ELR (cell line): Measurements from ENCODE around the gene SMIM24.

Experiments
- DNase-seq: peaks from one replicate; pipeline ENCODE4 v3.0.0-alpha.2; 2015; ENCODE audit warnings: low read depth

Gene SMIM24

DNA sequence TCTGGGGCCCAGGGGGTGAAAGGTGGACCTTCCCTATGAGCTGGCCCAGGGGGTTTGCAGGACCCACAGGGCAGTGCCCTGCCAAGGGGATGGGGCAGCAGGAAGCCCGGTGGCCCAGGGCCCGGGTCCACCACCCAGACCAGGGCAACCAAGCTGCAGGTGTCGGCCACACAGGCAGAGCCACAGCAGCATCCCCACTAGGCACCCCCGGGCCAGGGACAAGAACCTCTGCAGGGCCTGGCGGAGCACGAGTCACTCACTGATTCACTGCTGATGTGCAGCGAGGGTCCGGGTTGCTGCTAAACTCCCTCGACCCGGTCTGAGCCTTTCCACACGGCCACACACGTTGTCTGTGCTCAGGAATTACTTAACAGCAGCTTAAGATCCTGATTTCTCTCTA, 34.6 kb upstream of the SMIM24 start:
- peak; percentile 41 for DNase-seq

DNA sequence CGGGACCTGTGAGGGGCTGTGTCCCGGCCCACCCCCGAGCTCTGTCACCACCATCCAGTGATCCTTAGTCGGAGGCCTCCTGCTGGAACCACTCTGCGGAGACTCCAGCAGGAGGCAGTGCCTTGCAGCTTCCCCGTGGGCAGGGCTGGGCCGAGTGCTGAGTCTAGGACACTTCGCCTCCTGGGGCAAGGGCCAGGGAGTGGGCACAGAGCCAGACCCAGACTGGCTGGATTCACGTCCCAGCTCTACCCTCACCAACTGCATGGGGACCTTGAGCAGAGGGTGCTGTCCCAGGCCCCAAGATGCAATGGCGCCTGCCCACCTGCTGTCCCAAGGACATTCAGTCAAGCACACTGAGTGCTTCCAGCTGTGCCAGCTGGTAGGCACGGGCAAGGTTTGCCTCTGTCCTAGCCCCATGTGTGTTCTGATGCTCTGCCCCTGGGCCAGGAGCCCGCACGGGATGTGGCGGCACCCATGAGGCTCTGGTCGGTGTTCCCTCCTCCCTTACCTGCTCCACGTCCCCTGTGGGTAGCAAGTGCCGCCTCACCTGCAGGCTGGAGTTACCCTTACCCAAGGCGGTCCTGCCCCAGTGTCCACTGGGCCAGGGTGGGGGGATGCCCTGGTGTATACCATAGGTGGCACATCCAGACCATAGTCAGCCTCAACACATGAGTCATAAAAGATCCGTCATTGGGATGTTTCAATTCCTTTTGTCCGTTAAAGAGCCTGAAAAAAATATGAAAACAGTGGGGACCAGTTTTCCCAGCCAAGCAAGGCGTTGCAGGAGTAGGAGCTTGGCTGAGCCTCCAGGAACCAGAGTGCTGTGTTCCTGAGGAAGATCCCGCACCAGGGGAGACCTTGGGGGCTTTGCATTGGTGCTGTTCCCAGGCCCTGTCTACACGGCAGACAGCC, 33.2 kb upstream of the SMIM24 start:
- DNase-seq, result peak; percentile 56

DNA sequence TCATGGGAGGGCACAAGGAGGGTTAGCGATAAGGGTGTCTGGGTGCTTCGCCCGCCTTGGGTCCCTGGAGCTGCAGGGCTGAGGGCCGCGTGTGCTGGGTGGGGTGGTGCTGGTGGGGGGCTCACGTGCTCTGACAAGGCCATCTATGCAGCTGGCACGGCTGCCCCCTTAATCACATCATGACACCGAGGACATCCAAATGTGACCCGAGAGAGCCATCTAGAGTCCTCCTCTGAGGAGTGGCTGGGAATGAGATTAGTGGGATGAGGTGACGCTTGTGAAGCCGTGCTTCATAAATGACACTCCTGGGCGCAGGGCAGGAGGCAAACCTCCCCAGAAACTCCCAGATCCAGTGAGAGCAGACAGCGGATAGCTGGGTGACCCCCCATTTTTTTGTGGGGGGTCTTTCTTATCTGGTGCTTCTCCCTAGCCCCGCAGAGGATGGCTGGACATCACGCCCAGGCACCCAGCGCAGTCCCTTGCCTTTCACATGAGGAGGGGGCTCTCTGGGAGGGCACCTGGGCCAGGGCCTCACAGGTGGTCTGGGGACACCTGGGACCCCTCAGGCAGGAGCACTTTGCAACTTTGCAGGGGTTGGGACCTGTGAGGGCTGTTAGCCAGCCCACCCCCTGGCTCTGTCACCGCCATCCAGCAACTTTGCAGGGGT, 32.4 kb upstream of the SMIM24 start:
- no peak for DNase-seq

DNA sequence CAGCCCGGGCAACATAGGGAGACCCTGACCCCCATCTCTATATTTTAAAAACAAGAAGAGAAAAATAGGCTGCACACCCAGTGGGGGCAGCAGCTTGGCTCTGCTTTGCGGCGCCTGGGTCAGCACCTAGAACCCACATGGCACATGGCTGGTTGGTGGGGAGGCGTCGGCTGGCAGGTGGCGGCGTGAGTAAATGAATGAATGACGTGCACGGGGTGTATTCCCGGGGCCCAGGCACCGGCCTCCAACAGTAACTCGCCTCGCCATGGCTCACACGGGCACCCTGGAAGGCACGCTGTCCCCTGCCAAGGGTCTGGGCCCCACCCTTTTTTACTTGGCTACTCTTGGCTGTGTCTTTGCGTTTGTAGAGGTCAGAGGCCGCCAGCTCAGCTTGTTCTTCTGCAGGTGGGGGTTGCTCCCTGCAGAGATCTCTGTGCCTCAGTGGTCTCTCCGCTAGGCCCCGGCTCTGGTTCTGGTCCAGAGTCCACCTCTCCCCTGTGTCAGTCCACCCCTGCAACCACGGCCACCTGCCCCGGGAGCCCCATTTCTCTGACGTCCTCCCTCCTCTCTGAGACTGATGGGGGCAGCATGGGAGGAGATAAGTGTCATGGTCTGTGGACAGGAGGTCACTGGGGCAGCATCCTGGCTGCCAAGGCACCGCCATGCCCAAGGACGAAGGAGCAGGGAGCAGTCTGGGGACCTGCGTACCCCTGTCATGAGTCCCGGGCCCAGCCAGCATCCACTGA, 31.4 kb upstream of the SMIM24 start:
- no peak for DNase-seq

DNA sequence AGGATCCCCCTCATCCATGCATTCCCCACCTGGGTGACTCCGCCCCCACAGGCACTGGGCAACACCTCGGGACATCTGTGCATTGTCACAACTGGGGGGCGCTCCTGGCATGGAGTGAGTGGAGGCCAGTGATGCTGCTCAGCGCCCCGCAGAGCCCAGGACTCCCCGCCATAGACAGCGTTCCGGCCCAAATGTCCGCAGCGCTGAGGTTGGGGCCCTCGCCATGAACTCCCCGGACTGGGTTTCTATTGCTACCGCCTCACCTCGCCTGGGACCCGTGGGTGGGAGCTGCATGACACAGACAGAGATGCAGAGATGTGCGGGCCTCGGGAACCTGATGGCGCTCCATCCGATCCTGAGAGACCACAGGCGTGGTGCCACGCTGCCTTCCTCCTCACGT, 30.4 kb upstream of the SMIM24 start:
- no peak for DNase-seq

DNA sequence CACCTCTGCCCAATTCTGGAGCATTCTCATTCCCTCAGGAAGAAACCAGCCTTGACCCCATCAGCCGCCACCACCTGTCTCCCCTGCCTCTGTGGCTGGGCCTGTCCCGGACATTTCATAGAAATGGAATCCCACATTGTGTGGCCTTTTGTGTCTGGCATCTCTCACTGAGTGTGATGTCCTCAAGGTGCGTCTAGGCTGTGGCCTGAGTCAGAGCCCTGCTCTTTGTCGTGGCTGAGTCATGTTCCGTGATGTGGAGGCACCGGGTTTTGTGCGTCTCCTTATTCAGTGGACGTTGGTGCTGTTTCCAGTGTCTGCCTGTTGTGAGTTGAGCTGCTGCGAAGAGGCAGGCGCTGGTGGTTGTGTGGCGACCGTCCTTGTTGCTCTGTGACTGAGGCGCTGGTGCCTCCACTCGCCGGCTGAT, 29.3 kb upstream of the SMIM24 start:
- DNase-seq, result peak; percentile 89

DNA sequence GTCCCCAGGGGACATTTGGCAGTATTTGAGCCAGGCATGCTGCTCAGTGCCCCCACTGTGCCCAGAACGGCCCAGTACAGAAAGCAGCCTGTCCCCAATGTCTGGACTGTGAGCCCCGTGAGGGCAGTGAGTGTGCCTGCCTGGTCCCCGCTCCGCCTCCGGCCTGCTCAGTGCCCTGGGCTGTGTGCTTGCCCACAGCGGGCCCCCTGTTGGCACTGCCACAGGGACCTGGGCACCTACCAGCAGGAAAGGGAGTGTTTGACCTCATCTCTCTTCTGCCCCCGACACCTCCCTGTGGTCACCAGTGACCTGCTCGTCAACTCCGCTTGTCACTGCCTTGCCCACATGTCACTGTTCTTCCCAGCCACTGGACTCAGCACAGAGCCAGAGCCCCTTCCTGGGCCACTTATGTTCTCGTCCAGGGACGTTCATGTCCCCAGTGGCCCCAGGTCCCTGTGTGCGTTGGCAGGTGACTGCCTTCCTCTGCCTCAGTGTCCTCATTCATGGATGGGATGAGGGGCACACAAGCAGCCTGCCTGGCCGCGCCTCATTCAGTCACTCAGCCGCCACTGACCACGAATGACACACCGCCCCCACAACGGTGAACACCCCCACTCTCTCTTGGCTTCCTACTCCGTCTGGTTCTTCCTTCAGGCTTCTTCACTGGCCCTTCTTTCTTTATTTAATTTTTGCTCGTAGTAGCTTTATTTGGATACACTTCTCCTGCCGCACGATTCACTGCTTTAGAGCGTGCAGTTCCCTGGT, 28.6 kb upstream of the SMIM24 start:
- peak; percentile 55 for DNase-seq

DNA sequence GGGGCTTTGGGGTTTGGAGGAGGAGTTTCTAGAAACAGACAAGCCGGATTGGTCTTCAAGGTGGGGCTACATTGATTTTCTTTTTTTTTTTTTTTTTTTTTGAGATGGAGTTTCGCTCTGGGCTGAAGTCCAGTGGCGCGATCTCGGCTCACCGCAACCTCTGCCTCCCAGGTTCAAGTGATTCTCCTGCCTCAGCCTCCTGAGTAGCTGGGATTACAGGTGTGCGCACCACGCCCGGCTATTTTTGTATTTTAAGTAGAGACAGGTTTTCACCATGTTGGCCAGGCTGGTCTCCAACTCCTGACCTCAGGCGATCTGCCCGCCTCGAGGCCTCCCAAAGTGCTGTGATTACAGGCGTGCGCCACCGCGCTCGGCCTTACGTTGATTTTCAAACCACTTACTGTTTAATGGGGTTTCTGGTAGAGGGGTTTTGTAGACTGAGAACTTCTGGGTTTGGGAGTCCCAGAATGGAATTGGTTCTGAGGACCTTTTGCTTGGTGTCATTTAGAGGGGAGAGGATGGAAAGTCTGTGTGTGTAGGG, 27.9 kb upstream of the SMIM24 start:
- peak; percentile 19 for DNase-seq

DNA sequence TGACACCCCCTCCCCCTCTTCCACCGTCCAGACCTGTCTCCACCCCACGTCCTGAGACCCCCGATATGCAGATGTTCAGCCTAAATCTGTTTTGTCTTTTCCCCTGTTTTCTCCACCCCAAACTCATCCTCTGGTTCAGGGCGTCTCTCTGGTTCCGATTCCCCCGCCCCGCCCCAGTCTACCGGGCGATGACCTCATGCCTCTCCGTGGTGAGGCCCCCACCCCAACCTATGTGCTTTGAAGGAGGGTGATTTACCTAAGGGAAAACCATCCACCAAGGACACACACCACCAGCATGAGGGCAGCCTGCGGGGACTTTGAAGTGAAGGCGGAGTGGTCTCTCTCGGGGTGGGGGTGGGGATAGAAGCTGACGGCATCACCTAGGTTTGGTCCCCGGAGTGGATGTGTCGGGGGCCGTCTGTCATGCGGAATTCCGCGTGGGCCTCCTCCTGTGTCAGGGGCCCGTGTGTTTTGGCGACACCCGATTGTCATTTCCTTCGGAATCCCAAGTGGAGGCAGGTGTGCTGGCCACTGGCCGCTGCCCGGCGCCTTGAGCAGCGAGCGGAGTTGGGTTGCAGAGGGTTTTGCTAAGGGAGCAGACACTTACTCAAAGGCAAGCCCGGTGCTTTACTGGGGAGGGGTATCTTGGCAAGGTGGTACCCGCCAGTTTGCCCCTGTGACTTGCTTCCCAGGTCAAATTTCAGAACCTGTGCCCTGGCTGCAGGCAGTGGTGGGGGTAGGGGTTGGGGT, 27.2 kb upstream of the SMIM24 start:
- peak; percentile 42 for DNase-seq

DNA sequence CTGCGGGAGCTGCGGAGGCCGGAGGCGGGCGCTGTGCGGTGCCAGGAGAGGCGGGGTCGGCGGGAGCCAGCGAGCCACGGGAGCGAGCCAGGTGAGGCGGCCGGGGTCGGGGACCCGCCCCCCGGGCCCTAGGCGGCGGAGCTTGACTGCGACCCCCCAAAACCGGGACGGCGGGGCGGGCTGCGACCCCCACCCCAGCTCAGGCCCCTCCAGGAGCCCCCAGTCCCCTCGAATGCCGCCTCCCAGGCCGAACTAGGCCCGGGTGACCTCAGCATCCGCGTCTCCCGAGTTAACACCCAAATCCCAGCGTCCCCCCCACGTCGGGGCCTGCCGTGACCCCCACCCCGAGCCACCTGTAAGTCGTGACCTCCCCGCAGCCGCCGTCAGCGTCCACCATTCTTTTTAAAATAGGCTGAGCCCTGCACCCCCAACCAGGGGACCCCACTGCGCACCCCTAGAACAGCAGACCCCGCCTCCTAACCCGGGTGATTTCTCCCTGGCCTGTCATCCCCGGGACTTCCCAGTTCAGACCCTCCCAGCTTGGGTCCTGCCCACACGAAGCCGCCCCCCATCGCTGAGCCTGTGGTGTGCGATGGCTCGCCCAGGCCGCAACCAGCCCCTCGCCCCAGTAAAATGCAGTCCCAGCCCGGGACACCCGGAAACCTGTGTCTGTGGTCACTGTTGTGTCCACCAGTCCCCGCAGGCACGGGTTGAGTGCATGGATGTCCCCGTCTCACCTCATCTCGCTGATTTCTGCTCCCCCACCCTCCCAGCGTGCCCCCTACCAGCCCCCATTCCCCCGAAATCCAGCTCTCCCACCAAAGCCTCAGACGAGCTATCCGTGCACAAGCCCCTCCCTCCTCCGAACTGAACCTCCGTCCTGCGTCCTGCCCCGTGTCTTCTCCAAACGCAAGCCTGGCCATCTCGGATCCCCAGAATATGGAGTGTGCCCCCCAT, 26.3 kb upstream of the SMIM24 start:
- peak; percentile 52 for DNase-seq

DNA sequence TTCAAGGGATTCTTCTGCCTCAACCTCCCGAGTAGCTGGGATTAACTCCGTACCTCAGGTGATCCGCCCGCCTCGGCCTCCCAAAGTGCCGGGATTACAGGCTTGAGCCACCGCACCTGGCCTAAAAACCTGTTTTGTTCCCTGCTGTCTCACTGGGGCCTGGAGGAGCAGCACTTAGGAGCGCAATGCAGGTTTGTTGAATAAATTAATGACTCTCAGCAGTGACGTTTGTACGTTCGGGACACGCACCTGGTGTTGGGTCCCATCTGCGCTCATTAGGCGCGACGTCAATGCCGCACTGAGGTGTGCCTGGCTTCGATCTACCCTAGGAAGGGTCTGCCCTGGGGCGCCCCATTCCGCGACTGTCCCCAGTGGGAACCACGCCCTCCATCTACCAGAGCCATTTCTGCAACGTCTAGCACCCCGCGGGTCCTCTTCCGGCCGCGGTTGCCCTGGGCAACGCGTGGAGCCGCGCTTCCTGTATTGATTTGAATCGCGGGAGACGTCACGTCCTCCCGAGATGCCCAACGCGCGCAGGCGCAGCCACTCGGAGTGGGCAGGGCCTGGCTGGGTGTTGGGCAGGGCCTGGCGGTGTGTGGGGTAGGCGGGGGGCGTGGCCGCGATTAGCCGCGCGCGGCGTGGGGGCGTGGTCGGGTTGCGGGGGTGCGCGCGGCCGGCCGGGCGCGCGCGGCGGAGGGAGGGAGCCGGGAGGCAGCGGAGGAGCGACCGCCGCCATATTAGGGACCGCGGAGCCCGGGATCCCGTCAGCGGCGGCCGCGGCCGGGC, 25.5 kb upstream of the SMIM24 start, which contains the start of gene FZR1:
Gene FZR1 (plus strand): TSS at position 714 of the 786 bp plus-strand sequence. CDS start 16,679 bp downstream, outside the sequence.
- peak; percentile 99 for DNase-seq

DNA sequence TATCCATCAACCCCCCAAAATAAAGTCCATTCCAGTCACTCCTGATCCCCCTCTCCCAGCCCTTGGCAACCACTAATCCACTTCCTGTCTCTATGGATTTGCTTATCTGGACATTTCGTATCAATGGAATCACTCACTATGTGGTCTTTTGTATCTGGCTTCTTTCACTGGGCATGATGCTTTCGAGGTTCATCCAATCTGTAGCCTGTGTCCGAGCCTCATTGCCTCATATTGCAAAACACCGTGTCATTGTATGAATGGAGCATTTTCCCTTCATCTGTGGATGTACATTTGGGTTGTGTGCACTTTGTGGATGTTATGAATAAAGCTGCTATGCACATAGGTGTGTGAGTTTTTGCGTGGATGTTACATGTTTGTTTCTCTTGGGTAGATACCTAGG, 24.4 kb upstream of the SMIM24 start:
- DNase-seq, result peak; percentile 22

DNA sequence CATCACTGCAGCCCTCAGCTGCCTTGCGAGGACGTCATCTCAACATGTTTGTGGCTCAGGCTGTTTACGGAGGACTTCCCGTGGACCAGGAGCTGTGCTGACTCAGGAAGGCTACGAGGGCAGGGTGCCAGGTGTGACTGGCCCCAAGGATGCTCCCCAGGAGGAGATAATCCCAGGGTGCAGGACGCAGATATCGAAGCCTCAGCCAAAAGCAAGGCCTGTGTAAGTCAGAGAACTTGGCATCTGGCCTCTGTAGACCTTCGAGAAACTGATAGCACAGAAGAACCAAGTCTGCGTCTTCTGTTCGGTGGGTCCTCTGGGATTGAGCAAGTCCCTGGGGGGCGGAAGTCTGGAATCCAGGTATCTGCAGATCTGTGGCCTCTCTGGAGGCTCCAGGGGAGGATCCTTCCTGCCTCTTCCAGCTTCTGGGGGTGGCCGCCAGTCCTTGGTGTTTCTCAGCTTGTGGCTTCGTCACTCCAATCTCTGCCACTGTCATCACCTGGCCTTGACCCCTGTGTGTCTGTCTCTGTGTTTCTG, 22.8 kb upstream of the SMIM24 start:
- peak; percentile 68 for DNase-seq

DNA sequence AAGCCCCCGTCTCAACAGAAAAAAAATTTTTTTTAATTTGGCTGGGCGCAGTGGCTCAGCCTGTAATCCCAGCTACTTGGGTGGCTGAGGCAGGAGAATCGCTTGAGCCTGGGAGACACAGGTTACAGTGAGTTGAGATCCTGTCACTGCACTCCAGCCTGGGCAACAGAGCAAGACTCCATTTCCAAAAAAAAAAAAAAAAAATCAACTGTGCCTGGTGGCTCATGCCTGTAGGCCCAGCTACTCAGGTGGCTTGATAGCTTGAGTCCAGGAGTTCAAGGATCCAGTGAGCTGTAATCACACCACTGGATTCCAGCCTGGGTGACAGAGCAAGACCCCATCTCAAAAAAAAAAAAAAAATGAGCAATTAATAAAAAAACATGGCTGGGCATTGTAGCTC, 21.5 kb upstream of the SMIM24 start:
- DNase-seq, result no peak

DNA sequence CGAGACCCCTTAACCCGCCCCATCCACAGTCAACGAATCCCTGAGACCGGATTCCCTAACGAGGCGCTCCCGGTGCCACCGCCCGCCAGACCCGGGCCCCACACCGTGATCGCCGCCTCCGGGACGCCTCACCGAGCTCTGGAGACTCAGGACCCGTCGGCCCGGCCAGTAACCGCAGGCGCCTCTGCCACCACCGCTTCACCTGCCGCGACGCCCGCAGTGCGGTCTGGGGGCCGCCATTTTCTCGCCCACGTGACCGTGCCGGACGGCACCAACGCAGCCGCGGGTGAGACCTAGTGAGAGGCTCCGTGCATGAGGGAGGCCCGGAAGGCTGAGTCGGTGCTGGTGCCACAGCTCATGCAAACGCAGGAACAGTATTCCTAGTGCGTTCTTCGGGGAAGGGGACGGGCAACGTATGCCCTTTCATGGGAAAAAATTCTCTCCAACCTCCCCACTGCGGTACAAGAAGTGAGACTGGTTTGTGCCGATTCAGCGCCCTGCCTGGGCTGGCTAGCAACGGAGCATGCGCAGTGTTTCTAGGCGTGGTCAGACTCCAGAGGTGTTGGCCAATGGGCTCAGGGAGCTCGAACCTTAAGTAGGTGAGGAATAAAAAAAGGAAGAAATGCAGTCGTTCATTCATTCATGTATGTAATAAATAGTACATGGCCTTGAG, 20.2 kb upstream of the SMIM24 start, which contains the start of gene DOHH:
Gene DOHH (minus strand): TSS at position 246 of the 673 bp plus-strand sequence. CDS start 3,860 bp downstream, outside the sequence.
- DNase-seq, result peak; percentile 97

DNA sequence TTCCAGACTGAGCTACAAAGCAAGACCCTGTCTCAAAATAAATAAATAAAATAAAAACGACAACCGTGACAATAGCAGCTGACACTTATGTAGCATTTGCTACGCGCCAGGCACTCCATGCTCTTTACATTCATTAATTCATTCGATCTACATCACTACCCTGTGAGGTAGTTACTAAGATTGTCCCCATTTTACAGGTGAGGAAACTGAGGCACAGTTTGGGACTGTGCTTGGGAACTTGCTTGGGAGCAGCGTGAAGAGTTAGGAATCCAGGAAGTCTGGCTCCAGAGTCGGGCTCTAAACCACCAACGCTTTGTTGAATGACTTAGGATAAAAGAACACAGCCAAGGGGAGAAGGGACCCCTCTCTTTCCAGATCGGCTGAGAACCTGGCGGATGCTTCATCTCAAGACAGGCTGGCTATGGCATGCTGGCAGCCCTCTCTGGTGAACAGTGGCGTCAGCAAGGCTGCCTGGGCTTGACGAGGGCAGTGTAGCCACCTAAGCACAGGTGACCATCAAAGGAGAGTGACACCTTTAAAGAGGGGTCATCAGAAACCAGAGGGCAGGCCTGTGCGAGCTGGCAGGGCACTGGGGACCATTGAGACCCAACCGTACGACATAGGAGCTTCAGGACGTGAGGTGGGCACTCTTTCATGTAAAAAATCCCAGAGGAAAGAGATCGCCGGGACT, 19.6 kb upstream of the SMIM24 start:
- peak; percentile 14 for DNase-seq
